Measurements from ENCODE around the gene TBC1D3. TPM values are rescaled to one million over a fixed set of nuclear protein-coding genes. Genes with fewer than 3 reads are reported as not detected.
A peak's percentile ranks its signal among the peaks of the same experiment; 100 is the strongest.
"Not testable (repeated sequence)": the region's sequence is repeated elsewhere in the genome, so short reads cannot be mapped to it uniquely, and the experiment has no call there.

TBC1D3 gene
- total RNA-seq: not detected

DNA sequence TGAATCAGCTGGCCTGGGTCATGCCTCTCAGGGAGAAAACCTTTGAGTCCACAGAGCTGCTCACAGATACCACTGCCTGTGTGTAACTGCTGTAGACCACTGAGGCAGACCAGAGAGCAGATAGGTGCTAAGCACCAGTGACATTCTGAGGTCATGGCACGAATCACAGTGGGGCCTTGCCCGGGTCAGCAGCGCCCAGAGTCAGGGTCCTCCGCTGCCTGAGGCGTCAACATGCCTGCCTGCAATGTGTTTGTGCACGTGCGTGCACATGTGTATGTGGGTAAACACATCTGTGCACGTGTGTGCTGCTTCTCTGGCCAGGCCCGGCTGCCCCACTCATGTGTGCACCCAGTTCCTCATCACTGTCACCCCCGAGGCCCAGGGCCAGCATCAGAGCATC, at the start of gene TBC1D3:
Gene TBC1D3 (minus strand): TSS at position 101 of the 400 bp plus-strand sequence. CDS start 1,526 bp downstream, outside the sequence.
- not testable (repeated sequence) for DNase-seq (ENCODE audit: low spot score in 2 of 2); H3K36me3 ChIP-seq; H3K4me1 ChIP-seq; H3K4me3 ChIP-seq; H3K9me3 ChIP-seq; H3K27ac ChIP-seq; H3K27me3 ChIP-seq
- no CpG with 5 or more reads among the region's 10 CpGs for WGBS

DNA sequence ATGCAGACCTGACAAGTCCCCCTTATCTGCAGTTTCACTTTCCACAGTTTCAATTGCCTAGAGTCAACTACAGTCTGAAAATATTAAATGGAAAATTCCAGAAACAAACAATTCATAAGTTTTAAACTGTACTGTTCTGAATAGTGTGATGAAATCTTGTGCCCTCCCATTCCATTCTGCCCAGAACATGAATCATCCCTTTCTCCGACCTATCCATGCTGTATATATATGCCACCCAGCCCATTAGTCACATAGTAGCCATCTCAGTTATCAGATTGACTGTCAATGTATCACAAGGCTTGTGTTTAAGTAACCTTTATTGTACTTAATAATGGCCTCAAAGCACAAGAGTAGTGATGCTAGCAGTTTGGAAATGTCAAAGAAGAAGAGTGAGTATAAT, 40.4 kb upstream of the TBC1D3 start:
- not testable (repeated sequence) for H3K4me3 ChIP-seq; H3K27ac ChIP-seq; H3K9me3 ChIP-seq; DNase-seq (ENCODE audit: low spot score in 2 of 2); H3K27me3 ChIP-seq; H3K4me1 ChIP-seq; H3K36me3 ChIP-seq
- no CpG with 5 or more reads among the region's 1 CpG for WGBS

DNA sequence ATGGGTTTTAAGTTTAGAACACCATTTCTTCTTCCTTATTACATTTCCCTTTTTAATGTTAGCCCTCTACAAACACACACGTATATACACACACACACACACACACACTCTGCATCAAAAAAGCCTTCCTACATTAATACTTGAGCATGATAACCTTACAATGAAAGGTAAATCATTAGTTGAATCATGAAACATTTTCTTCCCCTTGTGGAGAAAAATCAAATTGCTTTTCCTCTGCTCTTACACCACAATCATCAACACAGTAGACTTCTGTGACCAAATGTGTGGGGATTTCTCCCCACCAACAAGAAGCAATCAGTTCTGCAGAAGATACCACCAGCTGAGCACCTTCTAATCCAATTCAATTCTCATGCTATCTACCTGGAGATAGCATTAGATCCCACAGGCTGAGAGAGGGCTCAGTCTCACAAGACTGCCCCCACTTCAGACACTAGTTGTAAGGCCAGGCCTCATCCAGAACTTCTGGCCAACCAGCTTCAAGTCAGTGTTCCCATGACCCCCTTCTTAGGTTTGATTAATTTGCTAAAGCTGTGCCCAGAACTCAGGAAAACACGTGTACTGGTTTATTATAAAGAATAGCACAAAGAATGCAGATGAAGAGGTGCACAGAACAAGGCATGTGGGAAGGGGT, 33.6 kb upstream of the TBC1D3 start:
- no CpG with 5 or more reads among the region's 2 CpGs for WGBS
- H3K4me1 ChIP-seq; H3K36me3 ChIP-seq; DNase-seq (ENCODE audit: low spot score in 2 of 2); H3K27ac ChIP-seq; H3K9me3 ChIP-seq; H3K4me3 ChIP-seq; H3K27me3 ChIP-seq: not testable (repeated sequence)

DNA sequence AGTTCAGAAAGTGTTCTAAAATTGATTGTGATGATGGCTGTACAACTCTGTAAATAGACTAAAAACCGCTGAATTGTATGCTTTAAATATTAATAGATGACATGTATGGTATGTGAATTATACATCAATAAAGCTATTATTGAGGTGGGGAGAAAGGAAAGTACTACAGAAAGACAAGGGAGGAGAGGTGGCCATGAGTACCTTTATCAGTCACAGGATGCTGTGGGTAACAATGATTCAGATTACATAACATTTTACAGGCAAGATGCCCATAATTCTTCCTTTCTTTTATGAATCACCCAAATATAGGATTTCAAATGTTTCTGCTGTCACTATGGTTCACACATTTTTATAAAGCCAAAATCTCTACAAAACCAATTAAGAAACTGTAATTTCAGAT, 28.5 kb upstream of the TBC1D3 start:
- no CpG with 5 or more reads among the region's 1 CpG for WGBS
- H3K27ac ChIP-seq; H3K4me3 ChIP-seq; H3K36me3 ChIP-seq; DNase-seq (ENCODE audit: low spot score in 2 of 2); H3K27me3 ChIP-seq; H3K9me3 ChIP-seq; H3K4me1 ChIP-seq: not testable (repeated sequence)

DNA sequence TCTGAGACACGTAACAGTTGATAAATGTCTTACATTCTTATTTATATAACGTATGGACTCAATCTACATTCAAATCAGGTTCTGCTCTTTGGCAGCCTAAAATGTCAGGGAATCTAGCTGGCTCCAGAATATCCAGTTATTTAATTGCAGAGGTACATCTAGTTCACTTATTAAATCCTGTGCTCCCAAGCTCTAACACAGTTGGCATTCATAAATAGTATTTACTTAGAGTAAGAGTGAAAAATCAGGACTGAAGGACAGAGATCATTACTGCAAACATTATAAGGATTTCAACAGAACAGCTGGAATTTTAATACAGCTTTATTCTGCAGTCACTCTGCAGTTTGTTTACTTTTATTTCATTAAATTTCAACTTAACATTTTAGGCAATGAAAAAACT, 7.9 kb upstream of the TBC1D3 start:
- not testable (repeated sequence) for DNase-seq (ENCODE audit: low spot score in 2 of 2); H3K27me3 ChIP-seq; H3K27ac ChIP-seq; H3K9me3 ChIP-seq; H3K36me3 ChIP-seq; H3K4me1 ChIP-seq; H3K4me3 ChIP-seq
- no CpG with 5 or more reads among the region's 2 CpGs for WGBS

DNA sequence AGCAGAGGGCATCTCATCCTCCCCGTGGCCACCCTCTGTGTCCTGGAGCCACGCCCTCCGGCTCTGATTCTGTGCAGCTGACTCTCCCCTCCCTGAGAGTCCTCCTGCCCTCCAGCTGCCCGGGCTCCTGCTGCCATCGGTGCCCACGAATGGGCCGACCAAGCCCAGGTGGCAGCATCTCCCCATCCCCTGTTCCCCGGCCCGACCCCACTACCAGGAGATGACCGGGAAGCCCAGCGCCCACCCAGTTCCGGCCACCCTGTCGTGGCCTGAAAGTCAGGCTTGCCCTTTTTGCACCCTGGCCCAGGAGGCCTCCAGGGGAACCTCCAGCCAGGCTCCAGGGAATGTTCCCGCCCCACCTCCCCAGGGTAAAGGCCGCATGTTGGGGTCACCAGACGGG, 57.5 kb downstream of the TBC1D3 start:
- not testable (repeated sequence) for H3K27ac ChIP-seq, H3K9me3 ChIP-seq, H3K4me1 ChIP-seq, H3K27me3 ChIP-seq, H3K4me3 ChIP-seq, H3K36me3 ChIP-seq
- no CpG with 5 or more reads among the region's 16 CpGs for WGBS
- DNase-seq (ENCODE audit: low spot score in 2 of 2): peak in 1 of 2 donors; percentile 53

Other genes with a start within 250 kb of the TBC1D3 start
- gene TBC1D3L, start 203.5 kb downstream of the TBC1D3 start, total RNA-seq: 100 to 1,000 TPM in 1 of 4 donors, 10 to 100 TPM in 3; 18.1 to 125 (median 23.4) TPM
- gene TBC1D3D, start 188.6 kb downstream of the TBC1D3 start, total RNA-seq: not detected
- not detected for gene TBC1D3C, start 123.9 kb downstream of the TBC1D3 start, total RNA-seq
- not detected for gene TBC1D3E, start 64.6 kb downstream of the TBC1D3 start, total RNA-seq
- 10 to 100 TPM; 30.3 to 37.4 (median 32.8) TPM for gene MRPL45, start 104.6 kb upstream of the TBC1D3 start, total RNA-seq
- gene GPR179, start 151.4 kb upstream of the TBC1D3 start, total RNA-seq: under 1 TPM in 1 of 4 donors, not detected in 3; 0.17 TPM
- 10 to 100 TPM; 20.7 to 44.9 (median 37.1) TPM for gene SOCS7, start 159.3 kb upstream of the TBC1D3 start, total RNA-seq
- 100 to 1,000 TPM in 3 of 4 donors, 10 to 100 TPM in 1; 94.8 to 149 (median 121) TPM for gene ARHGAP23, start 235.9 kb upstream of the TBC1D3 start, total RNA-seq

All from suprapubic skin (tissue), 4 donors.